IMR-90 (cell line): ENCODE data around the gene CCDC90B. TPM values are rescaled to one million over a fixed set of nuclear protein-coding genes. Genes with fewer than 3 reads are reported as not detected.

Experiments used
- ATAC-seq: fragments of 200-7000 bp; cut with Tn5 transposase; 2 replicates; pipeline ENCODE4 v1.9.1; 2020; ENCODE audit warnings: low read depth, mild to moderate bottlenecking, moderate library complexity
- BruUV-seq: library from RNA; stranded (reverse); fragments of 400-500 nt; replicated peaks from 2 replicates; lab custom pipeline; 2021; lab: Mats Ljungman, UMichigan
- CTCF ChIA-PET: fragments of 300-600 bp; formaldehyde crosslinking; extraction: SDS; loops from one replicate; lab custom pipeline; 2021; ENCODE audit warnings: antibody characterized with exemption; lab: Yijun Ruan, JAX
- POLR2A ChIA-PET: fragments of 300-600 bp; sonication (Branson Sonifier 250); formaldehyde crosslinking; loops from one replicate; lab custom pipeline; 2022; ENCODE audit warnings: antibody characterized with exemption; ENCODE audit not compliant: unreplicated experiment; lab: Charles Lee
- DNase-seq: peaks from one replicate; pipeline ENCODE4 v3.0.0; 2013
- H2AFZ ChIP-seq: replicated peaks from 2 replicates; pipeline ENCODE3; 2013; ENCODE audit warnings: low read length, mild to moderate bottlenecking; ENCODE audit not compliant: poor library complexity
- H2AK5ac ChIP-seq: 2 replicates; pipeline ENCODE4 v1.6.1; 2013; ENCODE audit warnings: low read depth, low read length, inconsistent platforms
- H2AK9ac ChIP-seq: replicated peaks from 2 replicates; pipeline ENCODE3; 2013; ENCODE audit warnings: mild to moderate bottlenecking, low read depth, low read length, moderate library complexity; ENCODE audit not compliant: poor library complexity
- H2BK120ac ChIP-seq: 2 replicates; pipeline ENCODE4 v1.6.1; 2013; ENCODE audit warnings: low read depth, low read length, inconsistent platforms
- H2BK15ac ChIP-seq: 3 replicates; pipeline ENCODE4 v1.6.1; 2013; ENCODE audit warnings: low read depth, low read length, inconsistent platforms
- H2BK20ac ChIP-seq: 2 replicates; pipeline ENCODE4 v1.6.1; 2013; ENCODE audit warnings: low read depth, mild to moderate bottlenecking, inconsistent platforms, low read length, moderate library complexity
- H2BK5ac ChIP-seq: 2 replicates; pipeline ENCODE4 v1.6.1; 2013; ENCODE audit warnings: mild to moderate bottlenecking, low read depth, low read length, inconsistent platforms; ENCODE audit not compliant: poor library complexity, severe bottlenecking
- H3K14ac ChIP-seq: replicated peaks from 2 replicates; pipeline ENCODE4 v1.6.1; 2013; ENCODE audit warnings: low read depth, low read length, inconsistent platforms
- H3K18ac ChIP-seq: 2 replicates; pipeline ENCODE4 v1.6.1; 2013; ENCODE audit warnings: low read depth, low read length, control low read depth
- H3K23ac ChIP-seq: 2 replicates; pipeline ENCODE4 v1.6.1; 2013; ENCODE audit warnings: low read depth, low read length, inconsistent platforms
- H3K27ac ChIP-seq: 2 replicates; pipeline ENCODE4 v1.5.1; 2013; ENCODE audit warnings: mild to moderate bottlenecking, control low read depth, low read length; ENCODE audit not compliant: insufficient read depth
- H3K27me3 ChIP-seq: 2 replicates; pipeline ENCODE4 v1.6.1; 2013; ENCODE audit warnings: low read length; ENCODE audit not compliant: control insufficient read depth, insufficient read depth
- H3K36me3 ChIP-seq: 2 replicates; pipeline ENCODE4 v1.6.1; 2013; ENCODE audit warnings: low read length, mixed read lengths; ENCODE audit not compliant: control insufficient read depth, insufficient read depth
- H3K4ac ChIP-seq: 2 replicates; pipeline ENCODE4 v1.6.1; 2013; ENCODE audit warnings: low read depth, low read length, inconsistent platforms
- H3K4me1 ChIP-seq: 2 replicates; pipeline ENCODE4 v1.6.1; 2013; ENCODE audit warnings: low read length, mixed read lengths; ENCODE audit not compliant: control insufficient read depth, insufficient read depth
- H3K4me2 ChIP-seq: 2 replicates; pipeline ENCODE4 v1.6.1; 2013; ENCODE audit warnings: low read depth, mild to moderate bottlenecking, control low read depth, low read length, moderate library complexity
- H3K4me3 ChIP-seq: 2 replicates; pipeline ENCODE4 v1.5.1; 2013; ENCODE audit warnings: low read depth, mild to moderate bottlenecking, control low read depth, low read length, moderate library complexity; ENCODE audit not compliant: insufficient read depth
- H3K56ac ChIP-seq: 2 replicates; pipeline ENCODE4 v1.6.1; 2013; ENCODE audit warnings: low read length, inconsistent platforms; ENCODE audit not compliant: insufficient read depth; ENCODE audit errors: extremely low read depth
- H3K79me1 ChIP-seq, 2 experiments: 2 replicates each; pipeline ENCODE4 v1.6.1; 2013; ENCODE audit warnings: low read length in 2 of 2, inconsistent platforms in 1 of 2, low read depth in 1 of 2
- H3K9ac ChIP-seq: 2 replicates; pipeline ENCODE4 v1.6.1; 2013; ENCODE audit warnings: low read depth, low read length, control low read depth
- H3K9me1 ChIP-seq: 2 replicates; pipeline ENCODE4 v1.6.1; 2013; ENCODE audit warnings: low read length, inconsistent platforms; ENCODE audit not compliant: insufficient read depth
- H3K9me3 ChIP-seq: 2 replicates; pipeline ENCODE4 v1.6.1; 2013; ENCODE audit warnings: low read length; ENCODE audit not compliant: control insufficient read depth, insufficient read depth
- H4K20me1 ChIP-seq: 2 replicates; pipeline ENCODE4 v1.6.1; 2013; ENCODE audit warnings: low read length, inconsistent platforms; ENCODE audit not compliant: insufficient read depth
- H4K5ac ChIP-seq: 2 replicates; pipeline ENCODE4 v1.6.1; 2013; ENCODE audit warnings: mild to moderate bottlenecking, low read depth, low read length, control low read depth
- H4K8ac ChIP-seq, 2 experiments: 2 replicates each; pipeline ENCODE4 v1.6.1; 2013; ENCODE audit warnings: low read depth in 2 of 2, low read length in 2 of 2, control low read depth in 1 of 2, inconsistent platforms in 1 of 2
- H4K91ac ChIP-seq: 2 replicates; pipeline ENCODE4 v1.6.1; 2013; ENCODE audit warnings: low read depth, low read length, inconsistent platforms; ENCODE audit not compliant: insufficient read depth
- BHLHE40 ChIP-seq: fragments of 150-350 bp; IDR thresholded peaks from 2 replicates; pipeline ENCODE4 v1.6.1; 2016; ENCODE audit warnings: mild to moderate bottlenecking, low read depth, low read length
- CEBPB ChIP-seq: IDR thresholded peaks from 2 replicates; pipeline ENCODE4 v1.6.1; 2012; ENCODE audit warnings: low read depth, low read length, improper control_type of control experiment
- CHD1 ChIP-seq: IDR thresholded peaks from 2 replicates; pipeline ENCODE4 v1.6.1; 2012; ENCODE audit warnings: low read depth, low read length, improper control_type of control experiment
- CTCF ChIP-seq: conservative IDR thresholded peaks from 2 replicates; pipeline ENCODE4 v1.5.1; 2012; ENCODE audit warnings: mild to moderate bottlenecking, low read depth, low read length, improper control_type of control experiment
- FOS ChIP-seq: fragments of 150-350 bp; IDR thresholded peaks from 2 replicates; pipeline ENCODE4 v1.6.1; 2016; ENCODE audit warnings: low read depth, low read length
- MAFK ChIP-seq: IDR thresholded peaks from 2 replicates; pipeline ENCODE4 v1.6.1; 2012; ENCODE audit warnings: low read depth, low read length, improper control_type of control experiment
- MAZ ChIP-seq: IDR thresholded peaks from 2 replicates; pipeline ENCODE4 v1.6.1; 2012; ENCODE audit warnings: low read depth, mild to moderate bottlenecking, low read length, improper control_type of control experiment, moderate library complexity, borderline replicate concordance
- MXI1 ChIP-seq: IDR thresholded peaks from 2 replicates; pipeline ENCODE4 v1.6.1; 2012; ENCODE audit warnings: low read depth, mild to moderate bottlenecking, low read length, moderate library complexity, borderline replicate concordance
- NFE2L2 ChIP-seq: fragments of 150-350 bp; IDR thresholded peaks from 2 replicates; pipeline ENCODE4 v1.6.1; 2016; ENCODE audit warnings: low read depth, mild to moderate bottlenecking, low read length
- RAD21 ChIP-seq: IDR thresholded peaks from 2 replicates; pipeline ENCODE4 v1.6.1; 2012; ENCODE audit warnings: low read length, improper control_type of control experiment
- RCOR1 ChIP-seq: IDR thresholded peaks from 2 replicates; pipeline ENCODE4 v1.6.1; 2012; ENCODE audit warnings: mild to moderate bottlenecking, low read length, improper control_type of control experiment; ENCODE audit not compliant: insufficient replicate concordance
- RFX5 ChIP-seq: IDR thresholded peaks from 2 replicates; pipeline ENCODE4 v1.8.0; 2012; ENCODE audit warnings: low read depth, mild to moderate bottlenecking, low read length, moderate library complexity
- USF2 ChIP-seq: fragments of 150-350 bp; IDR thresholded peaks from 2 replicates; pipeline ENCODE4 v1.6.1; 2017; ENCODE audit warnings: mild to moderate bottlenecking, antibody characterized with exemption, low read length, low read depth
- WGBS, 2 experiments: methylation state at CpG; one replicate each; pipeline versions ENCODE4 v1.1.5 to v1.1.7; 2013; ENCODE audit warnings: missing lambda C conversion rate in 2 of 2; ENCODE audit not compliant: insufficient read length in 1 of 2; ENCODE audit errors: extremely low coverage in 2 of 2; 5-methylcytosine and 5-hydroxymethylcytosine counted together
- dilution Hi-C: fragments of 300-500 bp; cut with HindIII; formaldehyde crosslinking; loops from one replicate; pipeline ENCODE4 v1.14.3; 2018; ENCODE audit warnings: low sequenced_read_pairs; ENCODE audit not compliant: unreplicated experiment
- in situ Hi-C: fragments of 300-500 bp; cut with MboI; formaldehyde crosslinking; loops from 3 replicates; pipeline ENCODE4 v1.14.3; 2019; ENCODE audit warnings: low sequenced_read_pairs, inconsistent platforms, mixed read lengths
- intact Hi-C: fragments of 100-400 bp; cut with micrococcal nuclease; formaldehyde crosslinking; loops from 2 replicates; pipeline ENCODE4 v1.10.0; 2022
- polyA plus RNA-seq, 3 experiments: library from polyadenylated mRNA; depleted of rRNA; stranded (reverse); fragments of >200 nt; gene quantifications; 2 replicates each; pipeline ENCODE4 v1.2.3, GENCODE V29; 2012; ENCODE audit warnings: low replicate concordance in 1 of 3
- total RNA-seq: library from RNA; depleted of rRNA; stranded (reverse); fragments of >200 nt; gene quantifications from 2 replicates; pipeline ENCODE4 v1.2.3, GENCODE V29; 2012

The CCDC90B gene
- total and polyA plus RNA-seq, 2 of the 4 experiments (the other 2 are of a cell fraction), result 35.8 to 43.7 TPM

- Histone ChIP-seq H3K79me1 (no peaks in the 10 kb centered on the region), H4K91ac (no peak overlapping the region), H4K5ac (no peak overlapping the region), H2BK120ac (no peak overlapping the region), H4K20me1 (no peaks in the 10 kb centered on the region), H3K9ac (no peak overlapping the region), H3K27ac (no peak overlapping the region), H3K36me3 (no peaks in the 10 kb centered on the region), H3K9me3 (no peaks in the 10 kb centered on the region), H3K18ac (no peak overlapping the region), H3K56ac (no peak overlapping the region), H3K4ac (no peak overlapping the region), H3K4me1 (no peaks in the 10 kb centered on the region), H2BK15ac (no peak overlapping the region), H3K14ac (no peak overlapping the region), H3K4me3 (no peak overlapping the region), H2BK20ac (no peak overlapping the region), H3K23ac (no peak overlapping the region), H2AK9ac (no peak overlapping the region), H3K9me1 (no peaks in the 10 kb centered on the region), H4K8ac (no peak overlapping the region), H2AFZ (no peak overlapping the region), H3K4me2 (no peak overlapping the region), H2AK5ac (no peak overlapping the region), H2BK5ac (no peak overlapping the region), H3K27me3 (no peaks in the 10 kb centered on the region)
- intact Hi-C loops, result no loop called here
- dilution Hi-C loops, result no loop called here
- WGBS, 2 experiments, result no CpG with 5 or more reads among the region's 8 CpGs
- ATAC-seq (no peak), DNase-seq (no peak)
- TF ChIP-seq USF2 (no peak), MXI1 (no peak), CEBPB (no peak), MAFK (no peak), RFX5 (no peak), RAD21 (no peak), BHLHE40 (no peak), CHD1 (no peak), RCOR1 (no peak), CTCF (no peak), NFE2L2 (no peak), FOS (no peak), MAZ (no peak)
- in situ Hi-C loops, result no loop called here
- ChIA-PET CTCF (interaction anchor here (1.5 kb wide), 1 partner anchor 12 kb away, joined by 4 read pairs; no protein-coding TSS in a partner anchor), POLR2A (no interaction called here)
- no TSS peak for BruUV-seq
Observed at GRCh38 chr11:83317757-83318690, 31.9 kb upstream of the CCDC90B start.
